SK-N-MC (cell line): ENCODE measurements around the gene FIBP.

Source experiments
- EZH2 ChIP-seq: fragments of 200-600 bp; sonication (generic); IDR thresholded peaks from one replicate; pipeline ENCODE4 v1.6.1; 2017; ENCODE audit warnings: antibody characterized with exemption
- POLR2AphosphoS5 ChIP-seq: IDR thresholded peaks from 2 replicates; pipeline ENCODE4 v1.6.1; 2012; ENCODE audit warnings: mild to moderate bottlenecking, low read depth, low read length, borderline replicate concordance

- TF ChIP-seq POLR2AphosphoS5: no peak
- no peak for TF ChIP-seq EZH2
Observed at GRCh38 chr11:65925397-65925796, 37.1 kb upstream of the FIBP start.
